Fibroblast of gingiva (primary cell): ENCODE data around the gene OPTN.
"Not testable (repeated sequence)": the region's sequence is repeated elsewhere in the genome, so short reads cannot be mapped to it uniquely, and the experiment has no call there.

Experiments
- DNase-seq: peaks from one replicate; pipeline ENCODE4 v3.0.0-alpha.2; 2011; ENCODE audit warnings: low read depth

OPTN gene

DNA sequence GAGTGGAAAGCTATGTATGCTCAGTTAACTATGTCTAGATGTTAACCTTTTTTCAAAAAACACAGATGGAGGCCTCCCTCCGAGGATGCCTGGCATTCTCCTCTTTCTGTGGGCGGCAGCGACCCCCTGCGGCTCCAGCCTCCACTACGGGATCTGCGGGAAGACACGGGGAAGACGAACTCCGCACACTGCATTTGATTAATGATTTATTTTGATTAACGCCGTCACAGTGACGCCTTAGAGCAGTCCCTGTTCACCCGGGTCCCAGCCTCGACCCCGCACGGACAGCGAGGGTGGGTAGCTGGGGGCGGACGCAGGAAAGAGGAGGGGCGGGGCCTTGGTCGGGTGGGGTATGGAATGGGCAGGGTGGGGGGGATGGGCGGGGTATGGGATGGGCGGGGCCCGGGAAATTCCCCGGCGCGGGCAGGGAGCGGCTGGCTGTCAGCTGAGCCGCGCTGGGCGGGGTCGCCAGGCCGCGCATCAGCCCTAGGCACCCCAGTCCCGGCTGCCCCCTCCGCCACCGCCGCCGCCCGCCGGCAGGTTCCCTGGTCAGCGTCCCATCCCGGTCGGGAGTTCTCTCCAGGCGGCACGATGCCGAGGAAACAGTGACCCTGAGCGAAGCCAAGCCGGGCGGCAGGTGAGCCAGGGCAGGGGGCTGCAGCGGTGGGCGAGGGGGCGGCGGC lies at the start of gene OPTN:
Gene OPTN (plus strand): TSS at position 498 of the 683 bp plus-strand sequence. CDS start 8,960 bp downstream, outside the sequence.
- DNase-seq, result peak; percentile 77

DNA sequence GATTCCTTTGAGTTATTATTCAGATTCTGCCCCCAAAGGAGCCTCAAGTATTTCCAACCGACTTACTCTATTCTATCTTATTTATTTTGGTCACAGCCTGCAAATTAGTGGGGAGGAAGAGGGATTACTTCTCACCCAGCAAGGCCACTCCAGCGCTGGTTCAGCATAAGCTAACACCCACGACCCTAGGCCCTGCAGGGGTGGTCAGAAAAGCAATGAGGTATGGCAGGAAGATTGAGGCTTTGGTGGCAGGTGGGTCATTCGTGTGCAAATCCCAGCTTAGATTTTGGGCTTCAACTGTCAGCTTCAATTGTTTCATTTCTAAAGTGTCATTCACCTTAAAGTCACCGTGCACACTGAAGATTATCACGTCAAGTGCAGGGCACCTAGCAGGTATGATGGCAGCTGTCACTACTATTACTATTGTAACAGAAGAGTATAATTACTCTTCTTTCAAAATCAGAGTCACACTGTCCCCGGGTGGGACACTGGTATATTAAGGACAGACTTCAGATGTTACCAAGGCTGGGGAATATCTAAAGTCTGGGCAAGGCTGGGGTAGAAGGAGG lies 48.8 kb upstream of the OPTN start:
- no peak for DNase-seq

DNA sequence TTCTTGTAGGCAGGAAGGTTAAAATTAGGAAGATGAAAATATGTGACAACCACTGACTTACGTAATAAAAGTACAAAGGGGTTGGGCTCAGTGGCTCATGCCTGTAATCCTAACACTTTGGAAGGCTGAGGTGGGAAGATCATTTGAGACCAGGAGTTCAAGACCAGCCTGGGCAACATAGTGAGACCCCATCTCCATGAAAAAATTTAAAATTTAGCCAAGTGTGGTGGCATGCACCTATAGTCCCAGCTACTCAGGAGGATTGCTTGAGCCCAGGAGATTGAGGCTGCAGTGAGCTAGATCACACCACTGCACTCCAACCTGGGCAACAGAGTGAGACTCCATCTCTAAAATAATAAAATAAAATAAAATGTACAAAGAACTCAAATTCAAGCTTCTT lies 46.8 kb upstream of the OPTN start:
- DNase-seq, result not testable (repeated sequence)

DNA sequence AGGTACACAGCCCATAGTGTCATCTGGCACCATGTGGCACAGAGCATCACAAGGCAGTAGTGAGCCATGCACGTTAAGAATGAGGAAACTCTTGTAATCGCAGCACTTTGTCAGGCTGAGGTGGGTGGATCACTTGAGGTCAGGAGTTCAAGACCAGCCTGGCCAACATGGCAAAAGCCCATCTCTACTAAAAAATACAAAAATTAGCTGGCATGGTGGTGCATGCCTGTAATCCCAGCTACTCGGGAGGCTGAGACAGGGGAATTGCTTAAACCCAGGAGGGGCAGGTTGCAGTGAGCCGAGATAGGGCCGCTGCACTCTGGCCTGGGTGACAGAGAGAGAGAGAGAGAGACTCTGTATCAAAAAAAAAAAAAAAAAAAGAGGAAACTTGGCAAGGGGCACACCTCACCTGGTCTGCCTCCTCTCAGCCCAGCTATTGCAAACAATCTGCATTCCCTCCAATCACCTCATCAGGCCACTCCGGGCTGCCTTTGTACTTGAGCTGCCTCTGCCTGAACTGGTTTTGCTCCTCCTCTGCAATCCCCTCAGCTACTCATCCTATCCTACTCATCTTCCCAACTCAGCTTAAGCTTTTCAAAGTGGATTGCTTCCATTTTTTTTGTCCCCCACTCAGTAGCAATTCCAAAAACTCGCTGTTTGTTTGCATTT lies 46.0 kb upstream of the OPTN start:
- no peak for DNase-seq

DNA sequence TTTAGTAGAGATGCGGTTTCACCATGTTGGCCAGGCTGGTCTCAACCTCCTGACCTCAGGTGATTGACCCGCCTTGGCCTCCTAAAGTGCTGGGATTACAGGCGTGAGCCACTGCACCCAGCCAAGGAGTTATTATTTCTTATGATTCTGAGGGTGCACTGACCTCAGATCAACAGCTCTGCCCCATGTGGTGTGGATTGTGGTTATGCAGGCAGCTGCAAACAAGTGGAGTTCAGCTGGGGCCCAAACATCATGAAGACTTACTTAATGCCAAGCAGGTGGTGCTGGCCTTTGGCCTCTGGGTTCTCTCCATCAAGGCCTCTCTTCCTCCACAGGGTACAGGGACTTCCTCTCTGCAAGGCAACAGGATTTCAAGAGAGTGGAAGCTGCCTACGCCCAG lies 45.1 kb upstream of the OPTN start:
- DNase-seq, result no peak

DNA sequence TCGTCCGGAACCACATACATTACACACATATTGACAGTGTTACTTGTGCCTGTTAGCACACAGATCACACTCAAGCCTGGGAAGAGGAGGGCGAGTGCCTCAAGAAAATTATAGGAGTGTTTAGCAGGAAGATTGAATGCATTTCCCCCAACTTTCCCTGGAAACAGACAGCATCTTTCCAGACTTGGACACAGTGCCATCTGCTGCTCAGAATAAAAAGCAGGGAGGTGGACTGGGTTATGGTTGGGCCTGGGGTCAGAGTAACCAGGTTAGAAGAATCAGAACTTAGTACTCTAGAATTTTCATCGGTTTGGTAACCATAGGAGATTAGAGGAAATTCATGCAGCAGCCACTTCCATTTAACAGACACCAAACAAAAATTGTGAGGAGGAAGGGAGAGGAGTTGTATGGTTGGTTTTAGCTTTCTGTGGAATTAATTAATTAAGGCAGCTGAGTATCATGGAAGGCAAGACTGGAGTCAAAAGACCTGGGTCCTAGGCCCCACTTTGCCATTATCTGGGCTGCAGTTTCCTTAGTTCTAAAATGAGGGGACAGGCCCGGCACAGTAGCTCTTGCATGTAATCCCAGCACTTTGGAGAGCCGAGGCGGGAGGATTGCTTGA lies 43.4 kb upstream of the OPTN start:
- DNase-seq, result no peak

DNA sequence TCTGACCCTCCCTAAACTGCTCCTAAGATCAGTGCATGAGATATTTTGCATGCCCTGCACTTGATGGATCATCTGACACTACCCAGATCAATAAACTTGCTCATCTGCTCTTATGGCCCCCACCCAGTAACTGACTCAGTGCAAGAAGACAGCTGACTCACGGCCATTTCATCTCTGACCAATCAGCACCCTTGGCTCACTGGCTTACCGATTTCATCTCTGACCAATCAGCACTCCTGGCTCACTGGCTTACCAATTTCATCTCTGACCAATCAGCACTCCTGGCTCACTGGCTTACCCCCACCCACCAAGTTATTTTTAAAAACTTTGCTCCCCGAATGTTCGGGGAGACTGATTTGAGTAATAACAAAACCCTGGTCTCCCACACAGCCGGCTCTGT lies 37.2 kb upstream of the OPTN start:
- DNase-seq, result no peak

DNA sequence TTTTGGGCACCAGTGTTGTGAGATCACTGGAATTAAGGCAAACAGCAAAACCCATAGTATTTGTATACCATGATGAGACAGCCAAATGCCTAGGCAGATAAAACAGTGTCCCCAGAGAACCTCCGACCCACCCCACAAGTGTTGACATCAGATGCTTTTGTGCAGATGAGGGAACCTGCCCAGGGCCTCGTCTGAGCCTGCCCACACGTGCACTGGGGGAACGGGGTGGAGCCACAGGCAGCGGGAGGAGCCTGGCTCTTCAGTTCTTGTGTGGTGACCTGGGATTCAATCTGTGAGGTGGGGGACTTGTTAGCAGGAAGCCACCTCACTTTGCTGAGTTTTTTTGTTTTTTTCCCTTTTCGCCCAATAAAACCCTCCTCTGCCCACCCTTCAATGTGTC lies 33.4 kb upstream of the OPTN start:
- no peak for DNase-seq

DNA sequence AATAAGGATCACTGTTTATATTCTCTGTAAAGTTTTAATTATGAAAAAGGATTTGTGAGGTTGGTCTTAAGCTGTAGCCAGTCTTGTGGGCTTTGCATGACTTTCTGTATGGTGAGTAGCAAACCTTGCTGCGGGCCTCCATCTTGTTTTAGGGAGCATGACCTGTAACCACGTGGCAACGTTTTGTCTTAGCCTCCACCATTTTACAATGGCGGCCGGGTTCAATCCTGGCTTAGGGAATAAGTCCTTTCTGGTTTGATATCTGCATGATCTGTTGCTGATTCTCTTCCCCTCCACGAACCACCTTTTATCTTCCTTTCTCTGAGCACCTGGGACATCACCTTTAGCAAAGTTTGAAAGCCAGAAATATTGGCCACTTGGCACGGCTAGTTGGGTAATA lies 32.5 kb upstream of the OPTN start:
- no peak for DNase-seq

DNA sequence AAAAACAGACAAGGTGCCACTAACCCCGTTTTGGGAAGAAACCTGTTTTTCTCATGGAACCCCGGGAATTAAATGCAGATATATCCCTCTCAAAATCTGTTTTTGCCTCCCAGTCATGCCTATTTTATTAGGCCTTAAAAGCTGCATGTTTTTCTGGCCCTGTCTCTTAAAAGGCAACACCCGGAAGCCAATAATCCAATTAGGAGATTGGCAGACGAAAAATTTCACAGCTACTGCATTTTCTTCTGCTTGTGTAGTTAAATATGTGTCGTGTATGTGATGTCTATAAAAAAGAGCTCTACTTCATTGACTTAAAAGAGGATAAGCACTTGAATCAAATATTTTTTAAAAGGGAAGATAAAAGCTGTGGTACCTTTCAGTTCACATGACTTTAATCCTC lies 31.9 kb upstream of the OPTN start:
- no peak for DNase-seq

DNA sequence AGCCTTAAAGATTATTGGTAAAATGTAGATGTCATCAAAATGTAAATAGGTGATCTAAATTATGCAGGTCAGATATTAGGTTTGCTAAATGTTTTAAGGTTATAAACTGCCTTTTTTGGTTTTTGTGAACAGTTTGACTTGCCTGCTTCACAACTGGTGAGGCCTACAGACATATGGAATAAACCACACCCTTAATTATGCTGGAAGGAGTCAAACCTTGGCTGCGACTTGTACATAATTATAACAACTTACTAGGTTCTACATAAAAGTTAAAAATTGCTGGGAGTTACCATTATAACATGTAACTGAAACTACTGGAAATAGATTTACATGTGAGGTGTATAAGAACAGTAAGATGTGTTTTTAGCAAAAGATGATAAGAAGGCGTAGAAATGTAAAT lies 31.5 kb upstream of the OPTN start:
- no peak for DNase-seq

DNA sequence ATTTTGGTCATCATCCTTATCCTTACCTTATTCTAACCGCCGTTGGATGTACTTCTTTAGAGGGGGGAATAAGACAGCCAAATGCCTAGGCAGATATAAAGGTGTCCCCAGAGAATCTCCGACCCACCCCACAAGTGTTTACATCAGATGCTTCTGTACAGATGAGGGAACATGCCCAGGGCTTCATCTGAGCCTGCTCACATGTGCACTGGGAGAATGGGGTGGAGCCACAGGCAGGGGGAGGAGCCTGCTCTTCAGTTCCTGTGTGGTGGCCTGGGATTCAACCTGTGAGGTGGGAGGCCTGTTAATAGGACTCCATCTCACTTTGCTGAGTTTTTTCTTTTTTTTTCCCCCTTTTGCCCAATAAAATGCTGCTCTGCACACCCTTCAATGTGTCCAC lies 27.6 kb upstream of the OPTN start:
- DNase-seq, result no peak

DNA sequence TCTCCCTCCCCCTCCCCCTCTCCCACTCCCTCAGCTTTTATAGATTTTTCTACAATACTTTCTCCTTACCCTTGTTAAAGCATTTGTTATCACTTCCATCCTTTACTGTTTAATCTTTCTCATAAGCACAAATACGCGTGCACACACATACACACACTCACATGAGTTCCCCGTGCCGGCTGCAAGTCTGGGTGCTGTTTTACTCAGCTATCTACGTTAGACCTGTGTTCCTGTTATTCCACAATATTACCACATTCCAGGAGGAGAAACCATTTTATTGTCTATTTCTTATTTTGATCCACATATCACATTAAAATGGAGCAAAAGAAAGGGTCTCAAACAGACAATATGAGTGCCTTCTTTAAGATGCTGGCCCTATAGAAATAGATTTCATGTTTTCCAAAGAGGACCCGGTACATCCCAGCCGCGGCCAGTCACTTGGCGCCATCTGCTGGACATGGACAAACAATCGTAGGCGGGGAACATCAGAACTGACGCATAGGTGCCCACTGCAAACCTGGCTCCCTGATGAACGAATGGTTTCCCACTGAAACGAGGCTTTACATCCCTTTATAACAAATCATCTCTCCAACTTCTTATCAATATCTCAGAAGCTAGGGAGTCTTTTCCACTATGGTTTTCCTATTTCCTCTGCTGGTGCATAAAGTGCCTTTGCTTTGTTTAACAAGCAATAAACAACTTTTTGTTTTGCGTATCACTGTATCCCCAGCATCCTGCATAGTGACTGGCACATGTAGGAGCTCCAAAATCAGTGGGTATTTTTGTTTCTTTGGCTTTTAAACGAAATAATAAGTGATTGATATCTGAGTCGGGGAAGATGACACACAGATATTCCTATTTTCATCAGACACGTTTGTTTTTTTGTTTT lies 25.2 kb upstream of the OPTN start:
- DNase-seq, result peak; percentile 37

DNA sequence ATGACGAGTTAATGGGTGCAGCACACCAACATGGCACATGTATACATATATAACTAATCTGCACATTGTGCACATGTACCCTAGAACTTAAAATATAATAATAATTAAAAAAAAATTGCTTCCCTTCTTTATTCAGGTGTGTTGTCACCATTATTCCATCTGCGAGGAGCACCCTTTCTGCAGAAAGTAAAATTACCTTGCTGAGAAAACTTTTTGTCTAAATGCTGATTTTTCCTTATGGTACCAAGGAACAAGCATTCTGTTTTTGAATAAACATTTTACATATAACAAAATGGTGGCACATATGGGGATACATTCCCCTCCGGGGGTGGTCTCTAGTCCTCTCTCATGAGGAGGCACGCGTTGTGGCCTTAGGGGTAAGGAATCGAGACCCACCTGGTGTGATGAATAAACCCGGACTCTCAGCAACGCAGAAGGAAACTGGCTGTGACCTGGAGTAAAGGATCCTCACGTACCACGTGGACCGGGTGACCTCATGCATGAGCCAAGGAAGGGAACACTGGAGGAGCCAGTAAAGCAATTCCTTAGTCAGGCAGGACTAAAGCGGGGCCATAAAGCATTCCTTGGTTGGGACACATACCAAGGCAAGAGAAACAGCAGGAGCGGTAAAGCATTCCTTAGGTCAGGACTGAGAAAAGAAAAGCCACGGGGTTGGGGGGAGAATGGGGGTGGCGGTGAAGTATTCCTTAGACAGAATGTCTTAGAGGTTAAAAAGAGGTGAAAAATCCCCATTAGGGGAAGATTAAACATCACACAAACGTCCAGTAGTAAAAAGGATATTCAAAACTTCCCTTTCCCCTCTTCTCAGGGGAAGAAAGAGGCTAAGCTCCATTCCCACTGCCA lies 20.8 kb upstream of the OPTN start:
- no peak for DNase-seq

DNA sequence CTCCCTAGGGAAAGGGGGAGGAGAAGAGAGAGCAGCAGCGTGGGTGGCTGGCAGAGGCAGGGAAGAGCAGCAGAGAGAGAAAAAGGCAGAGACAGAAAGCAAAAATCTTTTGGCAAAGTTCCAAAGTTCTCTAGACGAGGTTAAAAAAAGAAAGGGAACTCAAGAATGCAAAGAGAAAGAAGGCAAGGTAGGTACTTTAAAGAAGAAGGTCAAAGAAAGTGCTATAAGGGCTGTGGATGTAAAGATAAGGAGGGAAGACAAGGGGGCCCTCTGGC lies 20.2 kb upstream of the OPTN start:
- DNase-seq, result no peak

DNA sequence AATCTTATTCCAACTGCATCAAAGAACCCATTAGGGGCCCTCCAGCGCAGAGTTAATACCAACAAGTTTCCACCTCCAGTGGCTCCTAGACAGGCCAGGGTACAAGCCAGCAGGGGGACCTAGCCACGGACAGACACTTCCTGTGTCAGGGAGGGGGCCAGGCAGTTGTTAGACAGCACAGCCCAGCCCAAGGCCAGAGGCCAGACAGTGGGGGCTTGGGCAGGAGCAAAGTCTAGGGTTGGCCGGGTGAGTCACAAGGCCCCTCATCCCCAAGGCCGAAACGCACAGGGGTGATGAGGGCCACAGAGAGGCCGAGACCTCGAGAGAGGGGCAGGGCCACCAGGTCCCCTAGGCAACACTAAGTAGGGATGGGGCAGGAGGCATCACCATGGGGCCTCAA lies 19.3 kb upstream of the OPTN start:
- DNase-seq, result no peak

DNA sequence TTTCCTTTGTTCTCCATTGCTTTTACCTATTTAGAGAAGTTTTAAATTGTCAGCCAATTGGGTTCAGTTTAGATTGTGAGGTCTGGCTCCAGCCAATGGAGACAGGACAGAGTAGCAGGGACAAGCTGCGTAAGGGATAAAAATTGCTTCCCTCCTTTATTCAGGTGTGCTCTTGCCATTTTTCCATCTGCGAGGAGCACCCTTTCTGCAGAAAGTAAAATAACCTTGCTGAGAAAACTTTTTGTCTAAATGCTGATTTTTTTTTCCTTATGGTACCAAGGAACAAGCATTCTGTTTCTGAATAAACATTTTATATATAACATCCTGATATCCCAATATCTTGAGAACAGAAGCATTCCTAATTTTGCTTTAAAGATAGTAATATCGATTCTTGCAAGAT lies 16.3 kb upstream of the OPTN start:
- not testable (repeated sequence) for DNase-seq

DNA sequence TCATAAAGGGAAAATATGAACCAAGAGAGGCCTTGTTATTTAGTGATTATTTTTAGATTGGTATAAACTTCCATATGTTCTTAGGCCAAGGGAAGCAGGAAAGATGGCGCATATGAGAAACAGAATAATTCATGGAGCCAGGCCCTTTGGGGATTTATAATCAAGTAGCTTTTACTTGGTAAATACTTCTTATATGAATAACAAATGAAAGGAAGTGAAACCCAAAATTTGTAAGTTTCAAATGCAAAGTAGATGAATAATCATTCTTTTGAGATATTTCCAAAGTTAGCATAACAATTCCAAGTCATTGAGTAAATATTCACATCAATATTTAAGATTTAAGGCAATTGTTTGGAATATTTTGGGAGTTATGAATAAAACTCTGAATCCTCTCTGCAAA lies 13.9 kb upstream of the OPTN start:
- DNase-seq, result no peak

DNA sequence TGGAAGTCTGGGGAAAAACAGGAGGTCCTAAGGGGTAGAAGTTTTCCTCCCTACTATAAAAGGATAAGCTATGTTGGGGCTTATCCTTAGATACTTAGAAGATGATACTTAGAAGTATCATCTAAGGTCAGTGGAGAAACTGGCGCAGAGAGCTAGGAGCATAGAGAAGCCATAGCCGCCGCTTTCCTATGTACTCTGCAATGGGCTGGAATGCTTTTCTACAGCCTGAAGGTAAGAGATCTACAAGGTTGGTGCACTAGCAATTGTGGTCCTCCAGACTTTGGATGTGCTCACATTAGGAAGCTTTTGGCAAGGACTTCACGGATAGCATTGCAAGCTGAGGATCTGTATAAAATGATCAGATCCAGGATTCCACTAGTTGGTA lies 12.4 kb upstream of the OPTN start:
- no peak for DNase-seq

DNA sequence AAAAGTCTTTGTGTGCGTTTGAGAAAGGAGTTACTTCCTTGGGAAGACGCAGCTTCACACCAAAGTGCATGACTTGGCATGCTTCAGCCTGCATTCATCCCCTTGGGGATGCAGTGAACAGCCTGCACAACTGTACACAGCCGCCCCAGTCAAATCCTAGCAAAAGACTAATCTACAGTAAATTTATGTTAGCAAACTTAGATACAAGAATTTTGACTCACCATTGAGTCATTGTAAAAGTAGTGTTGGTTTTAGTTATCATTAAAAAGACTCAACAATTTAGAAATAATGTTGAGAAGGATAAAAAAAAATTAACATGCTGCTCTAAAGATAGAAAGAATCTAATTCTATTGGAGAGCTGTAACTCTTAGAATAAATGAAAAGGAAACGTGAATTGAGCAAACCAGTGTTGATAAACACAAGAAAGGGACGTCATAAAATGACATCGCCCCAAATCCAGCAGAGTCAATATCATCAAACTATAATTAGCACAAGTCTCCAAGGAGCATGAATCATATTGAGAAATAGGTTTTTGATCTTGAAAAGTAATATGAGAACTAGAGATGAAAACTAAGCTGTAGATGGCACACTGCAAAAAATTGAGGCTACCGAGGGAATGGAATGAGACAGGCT lies 11.9 kb upstream of the OPTN start:
- DNase-seq, result peak; percentile 81

DNA sequence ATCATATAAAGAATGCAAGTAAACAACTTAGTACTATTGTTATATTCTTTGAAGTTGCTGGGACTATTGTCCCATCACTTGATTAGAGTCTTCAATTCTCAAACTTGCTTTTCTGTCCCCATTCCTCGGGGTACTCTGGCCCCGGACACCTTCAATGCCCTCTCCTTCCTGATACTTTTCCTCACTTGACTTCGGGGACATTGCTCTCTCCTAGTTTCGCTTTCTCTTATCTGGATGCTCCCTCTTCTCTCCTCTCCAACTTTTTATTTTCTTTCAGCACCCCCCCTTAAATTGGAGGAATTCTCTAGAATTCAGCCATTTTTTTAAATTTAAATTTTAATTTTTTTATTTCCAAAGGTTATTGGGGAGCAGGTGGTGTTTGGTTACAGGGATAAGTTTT lies 10.6 kb upstream of the OPTN start:
- no peak for DNase-seq
